SK-N-SH (cell line): ENCODE data around the gene EIF5AL1. TPM values are rescaled to one million over a fixed set of nuclear protein-coding genes. Genes with fewer than 3 reads are reported as not detected.
"Not testable (repeated sequence)": the region's sequence is repeated elsewhere in the genome, so short reads cannot be mapped to it uniquely, and the experiment has no call there.

ENCODE experiments used
- CTCF ChIA-PET: fragments of 300-600, 350-600 bp; formaldehyde crosslinking; extraction: SDS; loops from one replicate; lab custom pipeline; 2021; lab: Yijun Ruan, JAX
- POLR2A ChIA-PET: fragments of 350-600 bp; sonication (Branson Sonifier 250); formaldehyde crosslinking; extraction: SDS; loops from one replicate; lab custom pipeline; 2020; ENCODE audit warnings: antibody characterized with exemption, inconsistent platforms; lab: Yijun Ruan, JAX
- DNase-seq: peaks from one replicate; pipeline ENCODE4 v3.0.0; 2012
- H2AFZ ChIP-seq: fragments of 200-600 bp; sonication (generic); 2 replicates; pipeline ENCODE4 v1.8.1; 2016; ENCODE audit warnings: antibody characterized with exemption, mild to moderate bottlenecking, low read depth
- H3F3A ChIP-seq: fragments of 200-600 bp; sonication (generic); replicated peaks from 2 replicates; pipeline ENCODE3; 2016; ENCODE audit warnings: antibody characterized with exemption, mild to moderate bottlenecking; ENCODE audit not compliant: insufficient read depth
- H3K27ac ChIP-seq, 2 experiments: fragments of 200-500 bp in 1 of 2; fragments of 200-600 bp in 1 of 2; sonication (Bioruptor generic) in 1 of 2; sonication (generic), shearing (Covaris generic) in 1 of 2; 2 replicates each; pipeline versions ENCODE4 v1.5.1 to v1.6.1; 2014 to 2016; ENCODE audit warnings: low read depth in 2 of 2, inconsistent platforms in 1 of 2, low read length in 1 of 2, mild to moderate bottlenecking in 1 of 2, mixed read lengths in 1 of 2
- H3K27me3 ChIP-seq: fragments of 200-600 bp; sonication (generic), shearing (Covaris generic); 2 replicates; pipeline ENCODE4 v1.6.1; 2016; ENCODE audit warnings: mixed run types; ENCODE audit not compliant: insufficient read depth
- H3K36me3 ChIP-seq, 2 experiments: fragments of 200-500 bp in 1 of 2; fragments of 200-600 bp in 1 of 2; sonication (Bioruptor generic) in 1 of 2; sonication (generic) in 1 of 2; replicated peaks in 1 of 2; 2 replicates each; pipeline versions ENCODE3 to v1.5.1; 2014 to 2016; ENCODE audit warnings: low read length in 1 of 2, mild to moderate bottlenecking in 1 of 2; ENCODE audit not compliant: insufficient read depth in 2 of 2, control insufficient read depth in 1 of 2
- H3K4me1 ChIP-seq, 2 experiments: fragments of 200-500 bp in 1 of 2; fragments of 200-600 bp in 1 of 2; sonication (Bioruptor generic) in 1 of 2; sonication (generic), shearing (Covaris generic) in 1 of 2; 2 replicates each; pipeline versions ENCODE4 v1.5.1 to v1.6.1; 2014 to 2016; ENCODE audit warnings: low read depth in 1 of 2, low read length in 1 of 2, mixed run types in 1 of 2; ENCODE audit not compliant: insufficient read depth in 2 of 2, control insufficient read depth in 1 of 2
- H3K4me2 ChIP-seq: fragments of 200-600 bp; sonication (generic), shearing (Covaris generic); 2 replicates; pipeline ENCODE4 v1.6.1; 2017; ENCODE audit warnings: mixed run types
- H3K4me3 ChIP-seq, 2 experiments: fragments of 200-500 bp in 1 of 2; fragments of 200-600 bp in 1 of 2; sonication (Bioruptor generic) in 1 of 2; sonication (generic), shearing (Covaris generic) in 1 of 2; 2 replicates each; pipeline versions ENCODE4 v1.5.1 to v1.8.1; 2014 to 2016; ENCODE audit warnings: low read depth in 2 of 2, inconsistent platforms in 1 of 2, low read length in 1 of 2, mild to moderate bottlenecking in 1 of 2, mixed read lengths in 1 of 2, moderate library complexity in 1 of 2
- H3K79me2 ChIP-seq: fragments of 200-600 bp; sonication (generic); 2 replicates; pipeline ENCODE4 v1.8.1; 2017; ENCODE audit warnings: mild to moderate bottlenecking; ENCODE audit not compliant: insufficient read depth
- H3K9ac ChIP-seq: fragments of 200-600 bp; sonication (generic); 2 replicates; pipeline ENCODE4 v1.6.1; 2017; ENCODE audit warnings: mixed run types
- H3K9me2 ChIP-seq: fragments of 200-600 bp; sonication (generic); 2 replicates; pipeline ENCODE4 v1.6.1; 2017; ENCODE audit warnings: mixed run types
- H3K9me3 ChIP-seq: fragments of 200-600 bp; sonication (generic); 2 replicates; pipeline ENCODE4 v1.6.1; 2017; ENCODE audit warnings: mixed run types, mild to moderate bottlenecking, moderate library complexity
- H4K20me1 ChIP-seq: fragments of 200-600 bp; sonication (generic); 2 replicates; pipeline ENCODE4 v1.6.1; 2017; ENCODE audit warnings: mild to moderate bottlenecking, mixed run types; ENCODE audit not compliant: insufficient read depth
- CHD2 ChIP-seq: fragments of 150-350 bp; IDR thresholded peaks from 2 replicates; pipeline ENCODE4 v1.6.1; 2018; ENCODE audit warnings: low read length; ENCODE audit not compliant: partially characterized antibody
- ELF1 ChIP-seq: IDR thresholded peaks from 2 replicates; pipeline ENCODE4 v1.4.0; 2012
- EP300 ChIP-seq, 2 experiments: IDR thresholded peaks; 2 replicates each; pipeline versions ENCODE4 v1.4.0 to v1.6.1; 2012; ENCODE audit warnings: borderline replicate concordance in 1 of 2, low read depth in 1 of 2, low read length in 1 of 2
- FOXM1 ChIP-seq: IDR thresholded peaks from 2 replicates; pipeline ENCODE4 v1.4.0; 2012; ENCODE audit warnings: low read depth, mild to moderate bottlenecking
- GATA2 ChIP-seq: sonication (generic); formaldehyde crosslinking; IDR thresholded peaks from 2 replicates; pipeline ENCODE4 v1.5.0; 2020; ENCODE audit warnings: mild to moderate bottlenecking, missing genetic modification reagents
- MXI1 ChIP-seq: IDR thresholded peaks from 2 replicates; pipeline ENCODE4 v1.6.1; 2012; ENCODE audit warnings: mild to moderate bottlenecking, low read depth, low read length, improper control_type of control experiment
- NFIC ChIP-seq: IDR thresholded peaks from 2 replicates; pipeline ENCODE4 v1.4.0; 2012; ENCODE audit warnings: borderline replicate concordance
- RAD21 ChIP-seq: IDR thresholded peaks from 2 replicates; pipeline ENCODE4 v1.6.1; 2012; ENCODE audit warnings: mild to moderate bottlenecking, low read length
- RCOR1 ChIP-seq: fragments of 150-350 bp; IDR thresholded peaks from 2 replicates; pipeline ENCODE4 v1.6.1; 2017; ENCODE audit warnings: antibody characterized with exemption, low read length
- whole genome bisulfite sequencing: methylation state at CpG from one replicate; pipeline ENCODE4 v1.1.6; 2017; ENCODE audit warnings: low lambda C conversion rate; 5-methylcytosine and 5-hydroxymethylcytosine counted together
- polyA plus RNA-seq, 3 experiments: library from polyadenylated mRNA; depleted of rRNA; stranded (reverse); fragments of >200 nt; gene quantifications; 2 replicates each; pipeline ENCODE4 v1.2.3, GENCODE V29; 2012

EIF5AL1 gene
- polyA plus RNA-seq, 1 of the 3 experiments (the other 2 are of a cell fraction), result 0.26 TPM

DNA sequence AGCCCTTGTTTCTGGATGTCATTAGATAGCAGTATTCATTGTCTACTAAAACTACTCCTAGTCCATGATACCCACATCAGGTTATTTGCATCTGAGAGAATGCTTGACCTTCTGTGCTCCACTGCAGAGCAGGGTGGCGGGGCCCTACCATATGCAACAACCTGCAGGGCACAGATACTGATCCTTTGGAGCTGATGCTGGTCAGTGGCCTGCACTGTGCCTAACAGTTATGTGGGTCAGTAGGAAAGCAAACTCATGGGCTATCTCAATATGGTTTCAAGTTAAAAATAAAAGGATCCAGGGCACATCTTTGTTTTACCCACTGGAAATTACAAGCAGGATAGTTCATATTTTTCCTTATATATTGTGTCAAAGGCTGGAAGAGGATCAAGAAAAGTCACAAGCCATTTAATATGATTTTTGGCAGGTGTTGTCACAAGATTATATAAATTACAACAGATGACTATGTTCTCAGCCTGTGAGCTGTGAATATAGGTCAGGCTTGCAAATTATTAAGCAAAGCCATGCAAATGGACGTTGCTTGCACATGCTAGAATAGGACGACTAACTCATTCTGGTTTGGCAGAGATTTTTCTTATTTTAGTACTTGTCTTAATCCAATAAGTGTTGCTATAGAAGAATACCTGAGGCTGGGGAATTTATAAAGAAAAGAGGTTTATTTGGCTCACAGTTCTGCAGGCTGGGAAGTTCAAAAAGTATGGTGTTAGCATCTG, 32.8 kb downstream of the EIF5AL1 start:
- H3K4me3 ChIP-seq, H3K79me2 ChIP-seq, H3K4me2 ChIP-seq, H3K9ac ChIP-seq, H3K27ac ChIP-seq, H3F3A ChIP-seq, POLR2A ChIA-PET, CTCF ChIA-PET, H3K9me2 ChIP-seq, H3K27me3 ChIP-seq, H2AFZ ChIP-seq, H3K9me3 ChIP-seq, H3K36me3 ChIP-seq, DNase-seq, H3K4me1 ChIP-seq, H4K20me1 ChIP-seq: not testable (repeated sequence)
- 13% methylated on average over 3 of the region's 3 CpGs for WGBS

DNA sequence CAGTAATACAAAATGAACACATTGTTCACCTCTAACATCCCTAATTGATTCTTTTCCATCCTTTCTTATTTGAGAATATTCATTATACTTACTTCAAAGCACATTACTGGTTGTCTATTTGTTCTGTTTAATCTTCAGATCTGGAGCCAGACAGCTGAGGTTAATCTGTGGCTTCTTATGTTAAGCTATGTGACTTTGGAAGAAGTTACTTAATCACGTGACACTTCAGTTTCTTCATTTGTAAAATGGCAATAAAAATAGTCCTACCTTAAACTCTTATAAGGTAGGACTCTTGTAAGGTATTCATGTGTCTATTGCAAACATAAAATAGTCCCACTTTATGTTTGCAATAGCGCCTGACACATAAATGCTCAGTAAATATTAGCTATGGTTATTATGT, 34.8 kb downstream of the EIF5AL1 start:
- H4K20me1 ChIP-seq, H2AFZ ChIP-seq, H3K9me3 ChIP-seq, H3K27ac ChIP-seq, H3K79me2 ChIP-seq, H3K9ac ChIP-seq, H3K9me2 ChIP-seq, H3K36me3 ChIP-seq, H3K4me3 ChIP-seq, H3K4me2 ChIP-seq, H3F3A ChIP-seq, POLR2A ChIA-PET, H3K4me1 ChIP-seq, DNase-seq, H3K27me3 ChIP-seq: not testable (repeated sequence)
- CTCF ChIA-PET, result interaction anchor here (1.1 to 1.5 kb wide), 3 partner anchors 10 to 597 kb away, joined by 3 to 8 read pairs (median 4); no protein-coding TSS in a partner anchor
- 10% methylated on average over 2 of the region's 2 CpGs for WGBS

DNA sequence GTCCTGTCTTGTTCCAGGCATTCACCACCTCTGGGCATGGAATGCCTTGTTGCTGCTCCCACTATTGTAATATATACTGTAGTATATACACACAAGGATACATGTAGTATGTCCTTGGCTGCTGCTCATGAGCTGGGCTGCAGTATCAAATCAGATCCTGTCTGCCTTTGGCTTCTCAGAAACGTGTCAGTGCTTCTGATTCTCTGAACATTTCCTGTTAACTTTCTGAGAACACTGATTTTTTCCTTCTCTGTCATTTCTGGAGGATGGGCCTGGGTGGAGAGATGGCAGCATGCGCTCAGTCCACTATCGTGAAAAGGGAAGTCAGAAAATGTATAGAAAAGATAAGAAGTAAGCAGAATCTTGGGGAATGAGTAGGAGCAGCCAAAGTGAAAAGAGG, 35.6 kb downstream of the EIF5AL1 start:
- no peak for DNase-seq
- no peak overlapping the region for H3K4me3 ChIP-seq
- H3K9me3 ChIP-seq, result no peaks in the 10 kb centered on the region
- no peak overlapping the region for H3K27ac ChIP-seq
- no peaks in the 10 kb centered on the region; the same call in 1 of the 2 replicates for H3K27me3 ChIP-seq
- H3K4me2 ChIP-seq, result no peak overlapping the region
- CTCF ChIA-PET, result interaction anchor here (1.2 kb wide), 1 partner anchor 13 kb away, joined by 3 read pairs; no protein-coding TSS in a partner anchor
- no peaks in the 10 kb centered on the region for H3F3A ChIP-seq
- H4K20me1 ChIP-seq, result no peaks in the 10 kb centered on the region
- no peaks in the 10 kb centered on the region for H3K9me2 ChIP-seq
- H3K9ac ChIP-seq, result no peak overlapping the region
- H3K79me2 ChIP-seq, result no peaks in the 10 kb centered on the region
- H3K36me3 ChIP-seq, result no peaks in the 10 kb centered on the region
- WGBS, result 62% methylated on average over 3 of the region's 3 CpGs
- no peaks in the 10 kb centered on the region for H3K4me1 ChIP-seq
- TF ChIP-seq GATA2, result no peak
- TF ChIP-seq RAD21, result no peak
- no peak for TF ChIP-seq ELF1
- no peak for TF ChIP-seq FOXM1
- no peak for TF ChIP-seq RCOR1
- TF ChIP-seq MXI1, result no peak
- TF ChIP-seq CHD2, result no peak
- TF ChIP-seq NFIC, result no peak
- TF ChIP-seq EP300 (IDR thresholded peaks at IDR 0.05; ENCODE audit: borderline replicate concordance in 1 of 2, low read depth in 1 of 2, low read length in 1 of 2), result no peak
- POLR2A ChIA-PET, result no interaction called here
- H2AFZ ChIP-seq, result no peak overlapping the region
